Right lobe of liver (tissue), 6 donors: ENCODE data around the gene SERPINH1. TPM values are rescaled to one million over a fixed set of nuclear protein-coding genes. Genes with fewer than 3 reads are reported as not detected.

Experiments used
- ATAC-seq, 4 donors: fragments of 200-7000 bp; cut with Tn5 transposase; one replicate each; pipeline ENCODE4 v1.9.1; 2020; ENCODE audit warnings: mild to moderate bottlenecking in 4 of 4, moderate library complexity in 4 of 4
- DNase-seq, 3 donors: peaks; one replicate each; pipeline ENCODE4 v3.0.0-alpha.2; 2020
- H3K27ac ChIP-seq, 3 donors: fragments of 200-600 bp; one replicate each; pipeline ENCODE4 v1.8.0; 2022
- H3K27me3 ChIP-seq, 2 donors: fragments of 200-600 bp; one replicate each; pipeline ENCODE4 v1.8.0; 2022
- H3K36me3 ChIP-seq, 4 donors: fragments of 200-600 bp; sonication (generic) in 1 of 4; one replicate each; pipeline versions ENCODE4 v1.5.1 to v1.8.0; 2017 to 2022; ENCODE audit warnings: control low read depth in 1 of 4
- H3K4me1 ChIP-seq, 4 donors: fragments of 200-600 bp; sonication (generic) in 1 of 4; one replicate each; pipeline versions ENCODE4 v1.5.1 to v1.8.0; 2017 to 2022; ENCODE audit warnings: control low read depth in 1 of 4
- H3K4me3 ChIP-seq, 3 donors: fragments of 200-600 bp; one replicate each; pipeline ENCODE4 v1.8.0; 2022
- H3K9me3 ChIP-seq, 4 donors: fragments of 200-600 bp; sonication (generic) in 1 of 4; one replicate each; pipeline versions ENCODE4 v1.5.1 to v1.8.0; 2017 to 2022; ENCODE audit warnings: control low read depth in 1 of 4
- POLR2A ChIP-seq: fragments of 450-650 bp; IDR thresholded peaks from one replicate; pipeline ENCODE4 v1.6.1; 2017; ENCODE audit warnings: antibody characterized with exemption, mild to moderate bottlenecking
- WGBS: methylation state at CpG from one replicate; pipeline ENCODE4 v1.1.6; 2018; ENCODE audit warnings: low coverage, low lambda C conversion rate; ENCODE audit not compliant: insufficient coverage; ENCODE audit errors: missing lambda C conversion rate; 5-methylcytosine and 5-hydroxymethylcytosine counted together
- intact Hi-C, 2 donors: fragments of 100-400 bp; cut with DNase I; formaldehyde crosslinking; loops; one replicate each; pipeline versions ENCODE4 v1.11.2 to v1.14.1; 2022
- total RNA-seq, 6 experiments: library from RNA; depleted of rRNA in 2 of 6; stranded (reverse); fragments of >200 nt in 2 of 6; fragmentation: NEBNext Ultra II Directional in 3 of 6; extraction: Animal tissue kit (Norgen Biotek cat#: 25700) in 3 of 6; gene quantifications; one replicate each; pipeline versions ENCODE4 v1.1.0 to v1.2.4, GENCODE V29; 2016 to 2023
- TF ChIP-seq, protein P1 (sequence below), 4 donors: fragments of 200-600 bp in 3 of 4; fragments of 450-650 bp in 1 of 4; IDR thresholded peaks; one replicate each; pipeline versions ENCODE4 v1.5.1 to v1.8.0; 2016 to 2022; ENCODE audit warnings: antibody characterized with exemption in 4 of 4, mild to moderate bottlenecking in 2 of 4
- donor health status: DM: no; HTN: yes; CAD: no.
- donor health status: DM: no; HTN: no; CAD: no.
- donor health status: DM: no; HTN: no; CAD: no.
- donor health status: DM: no; HTN: yes; CAD: no.
- donor health status: DM: no; HTN: yes; CAD: no.

SERPINH1 gene
- total RNA-seq, 6 experiments from 2014 or later = 14.6 to 44.3 (median 33.8) TPM

GRCh38 chr11:75602951-75603350 lies 40.9 kb downstream of the SERPINH1 start:
- no peaks in the 10 kb centered on the region for H3K36me3 ChIP-seq
- intact Hi-C loops = no loop called here
- TF ChIP-seq POLR2A = no peak
- TF ChIP-seq, protein P1, sequence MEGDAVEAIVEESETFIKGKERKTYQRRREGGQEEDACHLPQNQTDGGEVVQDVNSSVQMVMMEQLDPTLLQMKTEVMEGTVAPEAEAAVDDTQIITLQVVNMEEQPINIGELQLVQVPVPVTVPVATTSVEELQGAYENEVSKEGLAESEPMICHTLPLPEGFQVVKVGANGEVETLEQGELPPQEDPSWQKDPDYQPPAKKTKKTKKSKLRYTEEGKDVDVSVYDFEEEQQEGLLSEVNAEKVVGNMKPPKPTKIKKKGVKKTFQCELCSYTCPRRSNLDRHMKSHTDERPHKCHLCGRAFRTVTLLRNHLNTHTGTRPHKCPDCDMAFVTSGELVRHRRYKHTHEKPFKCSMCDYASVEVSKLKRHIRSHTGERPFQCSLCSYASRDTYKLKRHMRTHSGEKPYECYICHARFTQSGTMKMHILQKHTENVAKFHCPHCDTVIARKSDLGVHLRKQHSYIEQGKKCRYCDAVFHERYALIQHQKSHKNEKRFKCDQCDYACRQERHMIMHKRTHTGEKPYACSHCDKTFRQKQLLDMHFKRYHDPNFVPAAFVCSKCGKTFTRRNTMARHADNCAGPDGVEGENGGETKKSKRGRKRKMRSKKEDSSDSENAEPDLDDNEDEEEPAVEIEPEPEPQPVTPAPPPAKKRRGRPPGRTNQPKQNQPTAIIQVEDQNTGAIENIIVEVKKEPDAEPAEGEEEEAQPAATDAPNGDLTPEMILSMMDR (IDR thresholded peaks at IDR 0.05) = no peak
- H3K4me3 ChIP-seq = no peak overlapping the region
- ATAC-seq (no peak), DNase-seq (no peak)
- H3K9me3 ChIP-seq = no peaks in the 10 kb centered on the region
- H3K27ac ChIP-seq = no peak overlapping the region
- H3K27me3 ChIP-seq = no peaks in the 10 kb centered on the region
- WGBS = 72% methylated on average over 8 of the region's 8 CpGs
- no peaks in the 10 kb centered on the region for H3K4me1 ChIP-seq

DNA sequence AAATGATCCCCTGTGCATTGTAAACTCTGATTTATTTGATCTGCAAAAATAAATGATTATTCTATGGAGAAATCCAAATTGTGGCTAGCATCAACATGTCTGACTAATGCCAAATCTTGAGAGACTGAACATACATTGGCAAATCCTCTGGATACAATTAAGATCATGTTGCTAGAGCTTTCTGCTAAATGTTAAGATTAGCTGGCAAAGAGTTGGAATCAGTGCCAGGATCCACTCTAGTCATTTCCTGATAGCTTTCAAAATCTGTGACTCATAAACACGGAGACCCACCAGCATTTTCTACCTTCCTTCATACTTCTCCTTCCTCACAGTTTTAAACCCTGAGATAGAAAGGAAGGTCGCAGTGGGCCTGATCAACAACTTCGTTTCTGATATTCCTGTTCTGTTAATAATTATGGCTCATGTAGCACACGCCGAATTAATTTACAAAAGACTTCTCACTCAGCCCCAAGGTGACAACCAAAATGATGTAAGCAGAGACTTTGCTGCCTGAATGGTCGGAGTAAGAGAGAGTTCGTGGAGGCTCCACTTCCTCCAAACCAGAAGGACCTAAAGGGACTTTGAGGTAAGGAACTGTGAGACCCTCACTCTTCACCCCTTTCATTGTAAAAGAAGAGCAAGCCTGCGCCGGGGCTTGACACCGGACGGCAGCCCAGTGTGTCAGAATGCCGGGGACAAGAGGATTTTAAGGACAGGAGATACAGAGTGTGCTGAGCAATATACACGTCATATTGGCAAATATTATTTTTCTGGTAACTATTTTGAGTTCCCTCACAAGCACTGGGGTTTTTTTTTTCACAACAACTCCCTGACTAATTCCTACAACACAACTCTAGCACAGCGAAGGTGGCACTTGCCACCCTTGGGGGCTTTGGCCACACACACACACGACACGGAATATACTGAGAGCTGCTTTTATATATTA lies 42.0 kb downstream of the SERPINH1 start:
- Histone ChIP-seq H3K27ac (no peak overlapping the region), H3K9me3 (no peaks in the 10 kb centered on the region), H3K4me3 (no peak overlapping the region), H3K27me3 (no peaks in the 10 kb centered on the region), H3K36me3 (no peaks in the 10 kb centered on the region), H3K4me1 (no peaks in the 10 kb centered on the region)
- DNase-seq (no peak), ATAC-seq (peak in 1 of 4 donors; percentile 12)
- WGBS = 79% methylated on average over 14 of the region's 16 CpGs
- TF ChIP-seq POLR2A = no peak
- TF ChIP-seq, protein P1 (IDR thresholded peaks at IDR 0.05) = no peak
- intact Hi-C loops = no loop called here

- no peak for DNase-seq
- 46% methylated on average over 6 of the region's 8 CpGs for WGBS
- Histone ChIP-seq H3K27me3 (no peaks in the 10 kb centered on the region), H3K27ac (no peak overlapping the region), H3K9me3 (no peaks in the 10 kb centered on the region), H3K36me3 (no peaks in the 10 kb centered on the region), H3K4me3 (no peak overlapping the region), H3K4me1 (no peaks in the 10 kb centered on the region)
- no peak for TF ChIP-seq POLR2A
- TF ChIP-seq, protein P1 (IDR thresholded peaks at IDR 0.05) = no peak
- ATAC-seq = no peak
- intact Hi-C loops = no loop called here
Observed at GRCh38 chr11:75606099-75606498, 44.0 kb downstream of the SERPINH1 start.

- ATAC-seq = peak in 1 of 4 donors; percentile 24
- TF ChIP-seq, protein P1 (IDR thresholded peaks at IDR 0.05) = no peak
- TF ChIP-seq POLR2A = no peak
Observed at GRCh38 chr11:75611823-75612222, 49.8 kb downstream of the SERPINH1 start.

More at GRCh38 chr11:75611823-75612222, 49.8 kb downstream of the SERPINH1 start:
- no peaks in the 10 kb centered on the region for H3K36me3 ChIP-seq
- no peak for DNase-seq
- intact Hi-C loops = no loop called here
- no peak overlapping the region for H3K4me3 ChIP-seq
- H3K4me1 ChIP-seq = no peaks in the 10 kb centered on the region
- H3K27ac ChIP-seq = no peak overlapping the region
- no peaks in the 10 kb centered on the region for H3K9me3 ChIP-seq
- H3K27me3 ChIP-seq = no peaks in the 10 kb centered on the region
- WGBS = no CpG with 5 or more reads among the region's 3 CpGs
